CD4-positive, alpha-beta T cell treated with Interleukin-12 subunit alpha and Interleukin-12 subunit beta, for 1 hour (primary cell): ENCODE results near the gene PIP5K1B.

Experiments used
- DNase-seq: peaks from one replicate; pipeline ENCODE4 v3.0.0-alpha.2; 2020

Gene PIP5K1B

DNA sequence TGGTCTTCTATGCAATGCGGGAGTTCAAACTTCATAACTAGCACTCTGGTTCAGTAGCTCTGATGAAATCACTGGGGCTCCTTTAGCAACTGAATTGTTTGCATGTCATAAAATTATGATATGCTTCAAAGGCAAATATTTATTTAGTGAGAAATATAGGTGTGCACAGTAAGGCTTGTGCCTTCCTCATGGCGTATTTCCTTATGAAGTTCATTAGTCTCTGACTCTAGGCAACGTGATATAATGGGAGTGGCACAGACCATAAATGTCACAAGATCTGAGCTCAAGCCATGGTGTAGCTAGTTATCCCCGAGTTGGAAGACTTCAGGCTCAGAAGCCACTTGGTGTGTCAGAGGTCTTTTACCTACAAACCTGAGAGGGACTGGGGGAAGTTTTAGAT, 35.5 kb downstream of the PIP5K1B start:
- DNase-seq = no peak

DNA sequence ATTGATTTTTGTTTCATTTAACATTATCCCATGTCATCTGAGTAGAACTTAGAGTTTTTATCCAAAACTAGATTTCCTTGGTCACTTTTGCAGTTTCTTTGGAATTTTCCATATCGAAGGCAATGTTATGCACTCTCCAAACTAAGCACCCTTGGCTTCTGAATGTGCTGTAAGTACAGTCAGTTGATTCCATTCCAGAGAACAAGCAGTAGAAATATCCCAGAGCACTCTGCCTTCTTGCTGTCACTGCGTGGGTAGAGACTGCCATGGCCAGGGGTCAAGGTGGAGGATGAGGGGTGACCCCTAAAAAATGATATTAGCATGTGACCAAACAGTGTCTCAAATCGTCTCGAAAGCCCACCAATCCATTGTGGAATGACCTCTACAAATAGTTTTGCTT, 36.2 kb downstream of the PIP5K1B start:
- no peak for DNase-seq

DNA sequence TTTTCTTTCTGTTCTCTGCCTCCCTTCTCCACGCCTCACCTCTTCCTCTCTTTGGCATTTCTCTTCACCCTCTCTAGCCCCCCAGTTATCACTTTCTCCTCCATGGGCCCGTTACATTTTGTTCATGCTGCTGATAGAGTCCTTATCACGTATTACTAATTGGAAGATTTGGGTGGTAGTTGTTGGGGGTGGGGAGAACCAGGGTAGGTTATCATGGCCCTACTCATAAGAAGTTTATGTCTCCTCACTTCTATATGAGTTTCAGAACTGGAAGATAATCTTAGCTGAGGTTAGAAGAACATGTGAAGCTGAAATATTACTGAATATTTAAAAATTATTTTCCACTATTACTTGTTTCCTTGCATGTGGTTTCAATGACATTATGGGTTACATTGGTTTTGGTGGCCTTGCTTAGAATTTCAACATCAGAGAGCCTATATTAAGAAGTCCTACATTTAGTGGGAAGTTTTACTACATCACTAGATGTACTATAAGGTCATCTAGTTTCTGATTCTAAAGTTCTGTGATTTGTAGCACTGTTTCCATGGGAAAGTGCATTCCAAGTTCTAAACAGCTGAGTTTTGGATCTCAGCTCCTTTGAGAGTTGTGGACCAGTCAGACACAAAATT, 36.8 kb downstream of the PIP5K1B start:
- no peak for DNase-seq

DNA sequence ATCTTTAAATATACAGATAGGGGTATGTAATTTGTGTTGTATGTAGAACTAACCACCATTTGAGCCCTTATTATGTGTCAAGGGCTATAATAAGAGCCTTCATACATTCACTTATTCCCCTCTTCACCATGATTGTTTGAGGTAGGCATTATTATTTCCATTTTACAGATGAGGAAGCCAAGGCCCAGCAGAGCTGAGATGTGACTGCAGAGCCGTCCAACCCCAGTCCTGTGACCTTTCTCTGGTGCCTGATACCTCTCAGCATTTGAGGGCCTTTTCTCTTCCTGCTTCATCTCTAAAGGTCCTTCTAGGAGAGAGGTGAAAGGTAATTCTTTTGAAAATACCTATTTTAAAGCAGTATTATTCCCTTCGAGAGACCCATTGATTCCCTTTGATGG, 37.3 kb downstream of the PIP5K1B start:
- DNase-seq = no peak

DNA sequence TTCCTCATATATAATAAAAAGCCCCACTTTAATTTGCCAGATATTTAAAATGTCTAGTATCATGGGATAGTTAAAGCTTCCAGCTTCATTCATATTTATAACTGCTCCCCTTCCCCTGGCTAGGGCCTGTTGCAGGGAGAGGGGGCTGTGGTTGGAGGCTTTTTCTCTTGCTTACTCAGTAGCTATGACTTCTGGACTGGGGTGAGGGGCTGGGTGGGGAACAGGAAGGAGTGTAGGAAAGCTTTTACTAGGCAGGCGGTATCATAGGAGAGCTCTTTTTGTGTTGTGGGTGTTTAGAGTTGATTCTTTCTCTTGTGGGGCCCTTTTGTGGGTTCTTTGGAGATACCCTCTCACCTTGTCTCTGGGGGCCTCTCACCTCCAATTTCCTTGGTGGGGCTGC, 39.4 kb downstream of the PIP5K1B start:
- no peak for DNase-seq

DNA sequence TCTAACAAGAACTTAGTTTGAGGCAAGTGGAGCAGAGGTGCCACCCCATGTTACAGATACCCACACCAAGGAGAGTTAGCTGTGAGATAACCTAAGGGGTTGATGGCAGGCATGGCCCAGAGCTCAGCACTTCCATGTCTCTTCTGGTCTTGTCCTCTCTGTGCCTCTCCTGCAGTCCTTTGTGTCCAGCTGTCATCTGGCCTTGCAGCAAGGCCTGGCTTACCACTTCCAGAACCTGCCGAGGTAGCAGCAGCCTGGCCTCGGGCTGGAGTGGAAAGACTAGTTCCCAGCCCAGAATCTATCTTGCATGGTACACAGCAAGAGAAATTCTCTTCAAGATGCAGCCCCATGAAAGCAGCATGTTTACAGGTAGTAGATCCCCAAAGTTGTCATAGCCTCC, 41.5 kb downstream of the PIP5K1B start:
- DNase-seq = no peak

DNA sequence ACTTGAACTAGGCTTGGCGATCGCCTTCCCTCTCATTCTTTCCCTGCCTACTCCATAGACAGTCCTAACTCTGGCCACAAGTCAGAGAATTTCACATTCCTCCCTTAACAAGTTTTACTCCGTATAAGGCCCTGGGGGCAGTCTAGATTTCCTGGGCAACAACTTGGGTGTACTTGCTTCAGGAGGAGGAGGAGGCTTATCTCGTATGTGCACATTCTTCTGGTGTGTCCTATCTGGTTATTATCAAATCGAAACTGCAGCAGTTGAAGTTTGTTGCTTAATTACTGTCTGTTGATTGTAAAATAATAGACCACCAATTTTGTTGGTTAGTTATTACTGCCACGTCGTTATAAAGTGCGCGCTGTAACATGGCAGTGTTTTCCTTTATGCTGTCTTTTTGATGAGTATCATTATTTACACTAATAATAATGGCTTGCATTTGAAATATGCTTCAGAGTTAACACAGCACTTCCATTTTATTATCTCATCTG, 42.0 kb downstream of the PIP5K1B start:
- DNase-seq = no peak

DNA sequence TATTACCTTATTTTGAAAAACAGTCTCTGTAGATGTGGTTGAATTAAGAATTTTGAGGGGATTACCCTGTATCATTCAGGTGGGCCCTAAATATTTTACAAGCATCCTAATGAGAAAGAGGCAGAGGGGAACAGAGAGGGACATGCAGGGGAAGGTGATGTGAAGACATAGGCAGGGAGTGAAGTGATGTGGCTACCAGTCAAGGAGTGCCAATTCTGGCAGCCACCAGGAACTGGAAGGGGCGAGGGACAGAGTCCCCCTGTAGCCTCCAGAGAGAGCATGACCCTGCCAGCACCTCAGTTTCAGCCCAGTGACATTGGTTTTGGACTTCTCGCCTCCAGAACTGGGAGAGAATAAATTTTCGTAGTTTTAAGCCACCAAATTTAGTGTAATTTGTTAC, 44.1 kb downstream of the PIP5K1B start:
- DNase-seq = no peak

DNA sequence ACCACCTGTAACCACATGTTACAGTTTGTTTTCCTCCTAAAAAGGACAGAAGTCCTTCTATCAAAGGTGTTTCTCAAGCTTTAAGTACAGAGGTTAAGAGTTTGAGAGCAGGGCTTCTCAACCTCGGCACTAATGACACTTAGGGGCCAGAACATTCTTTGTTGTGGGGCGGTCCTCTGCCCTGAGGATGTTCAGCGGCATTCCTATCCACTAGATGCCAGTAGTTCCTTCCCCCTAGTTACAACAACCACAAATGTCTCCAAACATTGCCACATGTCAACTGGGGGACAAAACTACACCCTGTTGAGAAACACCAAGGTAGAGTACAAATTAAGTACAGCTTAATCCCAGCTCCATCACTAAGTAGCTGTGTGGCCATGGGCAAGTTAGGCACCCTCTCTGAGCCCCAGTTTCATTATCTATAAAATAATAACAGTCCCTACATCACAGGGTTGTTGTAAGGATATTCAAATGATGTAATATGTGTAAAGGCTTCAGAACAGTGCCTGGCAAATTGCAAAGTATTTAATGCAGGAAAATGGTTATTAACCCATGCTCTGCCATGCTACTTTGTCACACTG, 44.6 kb downstream of the PIP5K1B start:
- no peak for DNase-seq

DNA sequence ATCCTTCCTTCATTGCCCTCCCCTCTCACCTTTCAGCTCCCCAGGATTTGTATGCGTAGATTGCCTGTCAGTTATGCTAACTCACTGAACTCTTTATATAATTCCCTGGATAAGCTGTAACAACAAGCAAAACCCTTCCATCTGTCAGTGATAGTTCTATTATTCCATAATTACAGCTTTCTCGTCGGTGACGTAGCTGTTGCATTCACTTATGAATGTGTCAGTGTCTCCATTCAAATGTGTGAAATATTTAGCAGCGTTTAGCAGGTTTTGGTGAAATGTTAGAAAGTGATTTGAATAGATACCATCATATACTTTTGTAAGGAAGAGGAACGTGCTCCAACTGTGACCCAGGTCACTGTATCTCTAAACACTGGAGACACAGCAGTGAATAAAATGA, 45.2 kb downstream of the PIP5K1B start:
- no peak for DNase-seq

DNA sequence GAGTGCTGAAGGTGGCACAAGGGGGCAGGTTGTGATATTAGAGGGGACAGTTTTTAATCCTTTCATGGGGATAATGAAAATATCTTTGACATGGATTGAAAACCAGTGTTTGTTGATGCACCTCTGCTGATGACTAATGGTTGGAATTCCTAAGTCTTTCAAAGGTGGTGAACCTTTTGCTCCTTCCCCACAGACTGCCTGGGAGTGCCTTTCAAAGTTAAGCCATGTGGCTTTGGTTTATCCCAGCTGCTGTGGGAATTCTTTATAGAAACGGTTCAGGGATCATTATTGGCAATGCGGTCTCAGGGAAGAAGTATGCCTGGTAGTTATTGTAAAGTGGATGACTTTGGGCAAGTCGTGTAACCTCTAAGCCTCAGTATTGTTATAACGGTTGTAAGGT, 45.7 kb downstream of the PIP5K1B start:
- DNase-seq = no peak

DNA sequence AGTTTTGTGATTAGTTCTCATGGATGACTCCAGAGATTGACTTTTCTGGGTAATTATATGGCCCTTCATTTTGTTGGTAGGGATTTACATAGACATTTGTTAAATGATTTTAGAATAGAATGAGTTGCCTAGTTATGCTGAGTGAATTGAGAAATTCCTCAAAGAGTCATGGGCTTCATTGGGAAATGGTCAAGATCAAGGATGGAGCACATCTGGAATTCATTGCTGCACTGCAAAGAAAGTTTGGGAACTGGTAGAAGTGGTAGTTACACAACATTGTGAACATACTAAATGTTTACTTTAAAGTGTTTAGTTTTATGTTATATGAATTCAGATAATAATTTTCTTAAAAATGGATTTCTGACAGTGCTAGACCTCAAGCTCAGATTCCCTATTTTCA, 46.5 kb downstream of the PIP5K1B start:
- DNase-seq = no peak

DNA sequence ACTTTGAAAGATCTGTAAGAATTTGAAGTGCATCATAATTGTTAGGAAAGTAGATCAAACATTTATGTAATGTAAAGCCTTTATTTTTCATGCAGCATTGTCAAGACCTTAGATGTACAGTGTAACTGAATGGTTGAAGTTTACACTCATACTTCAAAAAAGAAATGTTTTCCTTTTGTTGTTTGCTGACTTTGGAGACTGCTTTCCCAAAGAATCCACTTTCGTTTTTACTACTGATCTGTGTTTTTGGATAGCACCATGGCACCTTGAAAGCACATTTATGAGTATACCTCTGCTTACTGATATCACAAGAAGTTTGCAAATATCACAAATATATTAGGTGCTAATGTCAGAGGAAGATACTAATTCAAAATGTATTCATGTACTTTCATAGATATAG, 50.0 kb downstream of the PIP5K1B start:
- DNase-seq = no peak

DNA sequence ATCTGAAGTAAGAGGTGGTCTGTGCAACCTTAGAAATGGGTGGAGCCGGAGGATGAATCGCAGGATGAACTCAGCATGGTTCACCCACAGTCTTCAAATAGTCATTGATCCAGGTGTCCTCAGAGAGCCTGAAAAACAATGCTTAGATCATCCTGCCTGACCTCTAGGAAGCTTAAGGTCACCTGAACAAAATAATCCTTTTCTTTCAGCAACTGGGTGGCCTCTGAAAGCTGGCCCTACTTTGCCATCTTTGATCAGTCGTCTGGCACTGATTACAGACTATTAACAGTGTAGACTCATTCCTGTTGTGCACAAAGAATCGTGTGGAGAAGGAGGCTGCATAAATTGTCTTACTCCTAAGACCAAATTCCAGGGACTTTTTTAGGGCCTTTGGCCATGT, 50.7 kb downstream of the PIP5K1B start:
- DNase-seq = no peak

DNA sequence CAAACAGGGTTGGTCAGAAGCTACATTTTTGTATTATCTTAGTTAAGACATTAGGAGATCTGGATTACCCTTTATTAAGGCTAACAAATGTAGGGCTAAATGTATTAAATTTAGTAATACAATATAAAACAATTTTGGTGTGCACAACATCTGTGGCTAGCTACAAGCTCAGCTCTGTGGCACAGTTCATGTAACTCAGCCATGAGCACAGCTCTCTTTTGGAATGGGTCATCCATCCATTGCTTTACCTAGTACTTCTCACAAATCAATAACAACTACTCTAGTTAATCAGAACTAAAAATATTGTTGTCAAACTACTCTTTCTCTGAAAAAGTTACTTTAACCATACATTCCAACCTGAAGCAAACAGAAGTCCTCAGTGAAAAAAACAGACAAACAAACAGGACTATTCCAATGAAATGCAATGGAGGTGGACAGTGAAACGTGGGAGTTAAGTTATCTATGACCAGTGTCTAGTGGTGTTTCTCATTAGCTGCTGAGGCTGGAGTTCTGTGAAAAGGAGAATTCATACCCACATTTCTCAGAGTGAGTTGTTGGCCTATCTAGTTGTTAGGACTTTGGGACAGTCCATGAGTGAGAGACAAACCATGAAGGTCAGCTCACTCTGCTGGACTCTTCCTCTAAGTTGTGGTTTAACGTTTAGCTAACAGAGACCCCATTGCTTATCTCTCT, 55.1 kb downstream of the PIP5K1B start:
- DNase-seq = no peak

DNA sequence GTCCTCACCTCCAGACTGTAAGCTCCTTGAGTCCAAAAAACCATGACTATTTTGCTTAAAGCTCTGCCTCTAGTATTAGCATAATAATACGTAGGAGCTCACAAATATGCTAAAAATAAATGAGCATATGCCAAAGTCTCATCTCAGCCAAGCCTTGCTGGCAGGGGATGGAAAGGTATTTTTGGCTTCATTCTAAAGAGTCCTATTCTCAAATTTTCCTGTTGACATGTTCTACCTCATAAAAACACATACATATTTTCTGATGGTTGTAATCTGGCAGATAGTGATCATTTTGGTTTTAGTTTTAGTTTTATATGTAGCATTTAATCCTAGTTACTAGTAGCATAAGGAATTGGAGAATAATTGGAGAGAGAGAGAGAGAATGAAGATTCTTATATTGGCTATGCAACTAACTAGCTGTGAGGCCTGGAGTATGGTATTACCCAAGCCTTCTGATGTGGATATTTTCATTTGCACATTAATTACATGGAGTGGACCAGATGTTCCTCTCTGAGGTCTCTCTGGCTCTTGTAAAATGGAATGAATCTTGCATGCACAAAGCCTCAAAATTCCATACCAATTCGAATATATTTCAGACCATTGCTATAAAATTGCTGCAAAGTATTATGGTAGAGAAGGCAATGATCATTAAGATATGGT, 55.8 kb downstream of the PIP5K1B start:
- no peak for DNase-seq

DNA sequence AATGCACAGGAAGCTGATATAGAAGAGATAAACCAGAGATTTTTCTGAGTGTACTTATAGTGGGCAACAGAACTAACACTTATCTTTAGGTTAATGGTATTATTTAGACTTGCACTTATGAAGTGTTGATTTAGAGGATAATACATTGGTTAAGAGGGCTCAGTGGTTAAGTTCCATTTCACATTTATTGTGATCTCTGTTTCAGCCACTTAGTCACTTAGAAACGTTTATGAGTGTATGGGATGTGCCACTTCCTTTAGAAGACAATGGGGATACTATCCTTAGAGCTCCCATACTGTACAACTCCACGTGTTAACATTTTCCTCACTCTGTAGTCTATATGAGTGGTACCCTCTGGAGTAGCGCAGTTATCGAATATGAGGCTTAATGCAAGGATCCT, 57.5 kb downstream of the PIP5K1B start:
- DNase-seq = no peak

DNA sequence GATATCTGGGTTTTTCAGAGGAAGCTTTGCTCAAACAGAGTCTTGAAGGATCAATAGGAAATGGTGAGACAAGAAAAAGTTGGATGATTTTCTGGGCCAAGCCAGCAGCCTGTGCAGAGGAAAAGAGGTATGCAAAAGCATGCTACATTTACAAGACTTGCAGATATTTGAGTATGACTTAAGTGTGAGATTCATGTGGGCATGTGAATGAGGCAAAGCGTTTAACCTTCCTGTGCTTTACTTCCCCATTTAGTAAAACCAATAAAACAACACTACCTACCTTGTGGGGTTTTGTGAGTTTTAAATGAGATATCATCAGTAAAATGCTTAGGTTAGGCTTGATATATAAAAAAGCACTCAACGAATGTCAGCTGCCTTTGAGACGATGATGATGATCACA, 58.1 kb downstream of the PIP5K1B start:
- no peak for DNase-seq

DNA sequence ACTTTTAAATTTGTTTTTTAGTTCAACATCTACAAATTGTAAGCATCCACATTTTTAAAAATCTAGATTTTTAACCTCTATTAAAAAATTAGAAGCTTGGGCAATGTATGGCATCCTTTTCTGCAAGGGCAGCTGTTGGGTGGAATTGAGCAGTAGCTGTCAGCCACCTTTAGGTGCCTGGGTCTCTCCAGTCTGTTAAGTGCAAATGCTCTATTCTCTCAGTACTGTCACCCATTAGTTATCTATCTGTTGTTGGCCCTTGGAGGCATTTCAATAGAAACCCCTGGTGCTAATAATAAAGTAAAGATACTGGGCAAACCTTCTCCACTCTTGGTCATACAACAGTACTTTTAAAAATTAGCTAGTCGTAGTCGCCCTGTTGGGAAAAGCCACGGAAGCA, 63.6 kb downstream of the PIP5K1B start:
- no peak for DNase-seq

DNA sequence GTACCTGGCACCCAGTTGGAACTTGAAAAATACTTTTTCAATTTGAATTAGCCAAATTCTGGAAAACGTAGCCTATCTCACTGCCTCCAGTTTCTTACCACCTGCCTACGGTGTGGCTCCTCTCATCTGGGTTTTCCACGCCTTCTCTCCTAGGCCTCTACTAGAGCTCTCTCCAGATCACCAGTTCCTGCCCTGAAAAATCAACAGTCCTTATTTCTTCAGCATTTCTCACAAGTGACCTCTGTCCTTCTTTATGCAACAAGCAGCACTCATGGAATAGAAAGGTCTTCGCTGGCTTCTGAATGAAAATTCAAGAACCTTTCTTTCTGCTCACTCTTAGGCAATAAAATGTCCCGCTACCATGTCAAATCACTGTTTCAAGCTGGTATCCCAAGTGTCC, 64.8 kb downstream of the PIP5K1B start:
- DNase-seq = no peak

DNA sequence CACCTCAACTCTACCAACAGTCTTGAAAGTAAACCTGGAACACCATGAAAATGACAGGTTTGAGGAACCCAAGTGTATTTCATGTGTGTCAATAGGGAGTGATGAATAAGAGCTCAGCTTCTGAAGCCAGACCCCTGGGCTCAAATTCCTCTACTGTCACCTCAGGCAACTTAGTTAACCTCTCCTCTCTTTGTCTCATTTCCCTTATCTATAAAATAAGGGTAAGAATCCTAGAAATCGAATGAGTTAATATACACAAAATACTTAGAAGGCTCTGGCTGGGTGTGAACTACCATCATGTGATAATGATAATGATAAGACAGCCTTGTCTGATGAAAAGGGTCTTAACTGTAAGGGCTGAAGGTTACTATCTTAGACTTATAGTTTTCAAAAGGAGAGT, 66.3 kb downstream of the PIP5K1B start:
- no peak for DNase-seq

DNA sequence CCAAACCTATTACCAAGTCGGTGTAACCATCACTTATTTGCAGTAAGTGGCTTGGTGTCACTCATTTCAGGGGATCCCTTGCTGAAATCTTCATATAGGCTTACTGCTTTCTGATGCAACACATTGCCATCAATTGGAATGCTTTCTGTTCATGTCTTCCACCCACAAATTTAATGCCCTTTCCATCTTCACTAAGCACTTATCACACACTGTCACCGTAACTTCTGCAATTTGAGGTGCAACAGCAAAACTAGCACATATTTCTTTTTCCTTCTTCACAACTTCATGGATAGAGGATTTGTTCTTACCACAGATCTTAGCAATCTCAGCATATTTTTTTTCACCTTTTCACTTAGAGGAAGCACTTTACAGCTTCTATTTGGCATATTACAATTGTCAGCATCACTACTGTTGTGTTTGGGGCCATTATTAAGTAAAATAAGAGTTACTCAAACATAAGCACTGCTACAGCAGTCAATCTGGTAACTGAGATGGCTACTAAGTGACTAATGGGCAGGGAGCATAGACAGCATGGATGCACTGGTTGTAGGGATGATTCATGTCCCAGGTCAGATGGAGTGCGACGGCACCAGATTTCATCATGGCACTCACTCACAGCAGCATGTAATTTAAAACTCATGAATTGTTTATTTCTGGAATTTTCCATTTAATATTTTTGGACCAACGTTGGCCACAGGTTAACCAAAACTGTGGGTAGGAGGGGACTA, 70.1 kb downstream of the PIP5K1B start:
- no peak for DNase-seq

DNA sequence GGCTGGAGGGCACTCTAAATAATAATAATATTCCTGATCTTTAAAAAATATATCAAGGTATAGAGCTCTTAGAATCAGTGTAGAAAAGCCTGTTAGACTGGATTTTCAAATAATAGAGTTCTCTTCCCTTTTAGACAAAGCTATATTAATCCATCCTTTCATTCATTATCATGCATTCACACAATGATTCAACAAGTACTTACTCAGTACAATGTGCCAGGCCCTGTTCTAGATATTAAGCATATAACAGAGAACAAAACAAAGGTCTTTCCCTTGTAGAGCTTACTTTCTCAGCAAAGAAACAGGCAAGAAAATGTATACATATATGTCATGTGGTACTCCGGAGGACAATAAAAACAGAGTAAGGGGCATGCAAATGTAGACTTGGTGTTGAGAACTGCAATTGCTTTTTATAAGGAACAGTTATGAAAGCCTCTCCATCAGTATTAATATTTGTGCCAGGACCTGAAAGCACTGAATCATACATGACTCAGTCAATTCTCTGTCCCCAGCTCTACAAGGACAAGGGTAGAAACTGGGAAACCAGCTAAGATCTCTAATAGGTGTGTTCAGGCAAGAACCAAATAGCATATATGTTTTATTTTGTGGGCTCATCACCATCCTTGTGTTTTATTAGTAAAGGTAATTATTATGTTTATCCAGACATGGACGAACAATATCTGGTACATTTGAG, 72.2 kb downstream of the PIP5K1B start:
- DNase-seq = no peak
